GM12874 (cell line): ENCODE results near the gene MTUS2.

Experiments
- TF ChIP-seq, protein P1 (sequence below): IDR thresholded peaks from 2 replicates; pipeline ENCODE4 v1.5.1; 2011; ENCODE audit warnings: low read depth, mild to moderate bottlenecking, control low read depth, low read length, moderate library complexity; ENCODE audit not compliant: insufficient read depth

The MTUS2 gene

DNA sequence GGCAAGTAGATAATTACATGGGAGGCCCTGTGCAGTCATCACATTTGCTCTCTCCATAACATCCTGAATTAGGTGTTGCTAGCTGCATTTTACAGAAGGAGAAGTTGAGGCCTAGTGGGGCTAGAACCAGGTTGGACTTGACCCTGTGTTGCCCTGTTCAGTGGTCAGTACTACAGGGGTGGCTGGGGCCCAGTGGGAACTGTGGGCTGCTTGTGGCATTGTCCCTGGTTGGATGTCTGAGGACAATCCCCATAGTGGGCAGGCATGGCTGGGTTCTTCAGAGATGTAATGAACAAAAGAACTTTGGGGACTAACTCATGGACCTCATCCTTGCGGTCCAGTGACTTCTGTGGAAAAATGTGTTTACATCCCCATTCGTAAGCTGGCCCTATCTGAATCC is 38.9 kb downstream of the MTUS2 start:
- TF ChIP-seq, protein P1, sequence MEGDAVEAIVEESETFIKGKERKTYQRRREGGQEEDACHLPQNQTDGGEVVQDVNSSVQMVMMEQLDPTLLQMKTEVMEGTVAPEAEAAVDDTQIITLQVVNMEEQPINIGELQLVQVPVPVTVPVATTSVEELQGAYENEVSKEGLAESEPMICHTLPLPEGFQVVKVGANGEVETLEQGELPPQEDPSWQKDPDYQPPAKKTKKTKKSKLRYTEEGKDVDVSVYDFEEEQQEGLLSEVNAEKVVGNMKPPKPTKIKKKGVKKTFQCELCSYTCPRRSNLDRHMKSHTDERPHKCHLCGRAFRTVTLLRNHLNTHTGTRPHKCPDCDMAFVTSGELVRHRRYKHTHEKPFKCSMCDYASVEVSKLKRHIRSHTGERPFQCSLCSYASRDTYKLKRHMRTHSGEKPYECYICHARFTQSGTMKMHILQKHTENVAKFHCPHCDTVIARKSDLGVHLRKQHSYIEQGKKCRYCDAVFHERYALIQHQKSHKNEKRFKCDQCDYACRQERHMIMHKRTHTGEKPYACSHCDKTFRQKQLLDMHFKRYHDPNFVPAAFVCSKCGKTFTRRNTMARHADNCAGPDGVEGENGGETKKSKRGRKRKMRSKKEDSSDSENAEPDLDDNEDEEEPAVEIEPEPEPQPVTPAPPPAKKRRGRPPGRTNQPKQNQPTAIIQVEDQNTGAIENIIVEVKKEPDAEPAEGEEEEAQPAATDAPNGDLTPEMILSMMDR: no peak

DNA sequence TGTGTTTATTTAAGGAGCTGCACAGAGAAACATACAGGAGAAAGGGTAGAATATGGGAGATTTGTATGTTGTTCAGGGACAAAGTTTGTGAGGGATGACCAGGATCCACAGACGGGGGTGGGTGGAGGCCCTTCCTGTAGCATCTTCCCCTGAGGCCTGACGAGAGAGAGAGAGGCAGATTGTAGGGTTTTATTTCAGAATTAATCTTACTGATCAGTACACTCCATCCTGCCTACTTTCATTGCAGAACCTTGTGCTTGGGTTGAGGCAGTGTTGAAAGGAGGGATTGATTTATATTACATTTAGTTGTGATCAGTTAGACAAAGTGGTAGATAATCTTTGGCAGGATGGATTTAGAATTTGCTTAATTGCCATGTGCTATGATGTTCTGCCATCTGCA is 39.6 kb downstream of the MTUS2 start:
- TF ChIP-seq, protein P1: no peak

DNA sequence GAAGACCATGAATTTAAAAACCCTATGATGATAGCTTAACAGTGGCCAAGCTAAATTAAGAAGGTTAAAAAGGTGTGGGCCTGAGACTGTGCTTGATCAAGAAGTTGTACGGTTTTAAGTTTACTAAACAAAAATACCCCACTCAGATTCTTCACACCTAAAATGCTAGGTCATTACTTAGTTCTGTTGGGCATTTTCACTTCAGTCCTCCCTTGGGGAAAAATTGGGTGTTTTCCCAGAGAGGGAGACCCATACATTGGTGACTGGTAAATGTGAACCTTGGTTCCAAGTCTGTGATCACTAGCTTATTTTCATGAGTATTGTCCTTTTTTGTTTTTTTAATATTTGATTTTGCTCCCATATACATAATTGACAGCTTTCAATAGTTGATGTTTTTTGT is 44.4 kb downstream of the MTUS2 start:
- TF ChIP-seq, protein P1: no peak

DNA sequence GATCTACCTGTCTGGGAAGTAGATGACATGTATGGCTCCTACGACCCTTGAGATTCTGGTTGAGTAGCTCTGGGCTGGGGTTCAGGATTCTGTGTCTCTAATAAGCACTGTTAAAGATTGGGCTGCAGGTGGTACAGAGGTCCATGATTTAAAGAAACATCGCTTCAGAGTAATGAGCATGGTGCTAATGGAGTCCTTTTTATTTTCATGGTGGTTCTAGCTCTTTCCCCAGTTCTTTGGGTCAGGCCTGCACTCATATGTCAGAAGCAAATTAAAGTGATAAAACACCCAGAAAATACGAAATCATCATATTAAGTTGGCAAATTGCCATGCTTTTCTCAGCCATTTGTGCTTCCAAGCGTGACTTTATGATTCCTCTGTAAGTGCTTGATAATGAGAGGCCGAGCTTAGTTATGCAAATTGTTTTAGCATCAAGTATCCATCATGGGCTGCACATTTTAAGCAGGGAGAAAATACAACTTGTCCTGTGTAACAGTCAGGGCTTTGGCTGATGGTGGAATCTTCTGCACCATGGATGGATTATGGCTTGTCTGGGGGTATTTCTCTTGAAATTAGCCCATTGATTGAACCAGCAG is 45.1 kb downstream of the MTUS2 start:
- TF ChIP-seq, protein P1: no peak

DNA sequence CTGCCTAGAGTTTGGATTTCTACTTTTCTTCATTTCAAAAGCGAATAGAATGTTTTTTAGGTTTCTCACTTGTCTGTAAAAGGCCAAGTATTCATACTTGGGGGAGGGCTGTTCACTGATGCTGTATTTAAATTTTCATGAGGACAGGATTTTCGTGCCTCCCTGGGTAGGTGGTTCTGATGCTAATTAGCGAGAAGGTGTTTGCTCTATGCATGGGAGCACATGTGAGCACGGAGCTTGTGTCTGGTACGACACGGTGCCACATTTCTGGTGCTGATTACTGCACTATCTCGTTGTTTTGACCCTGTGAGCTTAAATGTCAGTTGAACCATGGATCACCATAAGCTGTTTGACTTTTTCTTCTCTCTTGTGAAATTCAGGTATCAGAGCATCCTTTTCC is 45.8 kb downstream of the MTUS2 start:
- TF ChIP-seq, protein P1: no peak

DNA sequence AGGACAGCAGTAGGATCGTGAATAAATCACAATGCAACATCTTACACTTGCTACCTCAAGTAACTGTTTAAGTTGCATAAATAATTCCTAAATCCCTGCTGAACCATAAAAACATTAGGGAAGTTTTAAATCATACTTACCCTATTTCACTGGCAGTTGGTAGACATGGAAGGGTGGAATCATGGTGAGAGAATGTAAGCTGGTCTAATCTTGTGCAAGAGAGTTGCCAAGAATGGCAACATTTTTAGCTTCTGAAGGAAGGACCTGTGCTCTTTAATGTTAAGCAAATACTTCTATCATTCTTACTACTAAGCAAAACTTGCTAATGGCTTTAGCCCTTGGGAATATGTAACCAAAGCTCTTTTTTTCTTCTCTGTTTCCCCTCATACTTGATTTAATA is 46.8 kb downstream of the MTUS2 start:
- TF ChIP-seq, protein P1: no peak

DNA sequence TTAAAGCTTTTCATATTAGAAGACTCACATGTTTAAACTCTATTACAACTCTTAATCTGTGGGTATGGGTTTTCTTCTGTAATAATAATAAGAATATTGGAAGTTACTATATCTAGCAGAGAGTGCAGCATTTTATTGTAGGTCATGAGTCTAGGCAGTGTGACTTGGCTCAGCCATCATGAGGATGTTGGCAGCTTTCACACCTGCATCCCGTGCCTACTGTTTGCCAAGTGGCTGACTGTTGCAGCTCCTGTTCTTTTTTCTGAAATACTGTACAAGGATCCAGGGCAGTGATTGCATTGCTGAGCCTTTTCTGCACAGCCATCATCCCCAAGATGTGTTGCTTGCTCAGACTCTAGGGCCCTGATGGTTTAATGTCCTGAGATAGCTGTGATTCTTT is 47.4 kb downstream of the MTUS2 start:
- TF ChIP-seq, protein P1: no peak
